Measurements from ENCODE around the gene ABCB11. TPM values are rescaled to one million over a fixed set of nuclear protein-coding genes. Genes with fewer than 3 reads are reported as not detected.
A peak's percentile ranks its signal among the peaks of the same experiment; 100 is the strongest.

ABCB11 gene
- total and polyA plus RNA-seq, 9 of the 15 experiments (the other 6 are each of a cell fraction or from before 2014, with no cell fraction given), result 0.04 to 0.51 (median 0.10) TPM; not detected in 1

- TF ChIP-seq JUND (IDR thresholded peaks at IDR 0.05; ENCODE audit: borderline replicate concordance, low read depth, low read length) (no peak), JUND (tag; IDR thresholded peaks at IDR 0.05; ENCODE audit: borderline replicate concordance, low read depth, low read length) (no peak), MAFG (tag; conservative IDR thresholded peaks at IDR 0.05) (peak; percentile 83), MAFK (IDR thresholded peaks at IDR 0.05; ENCODE audit: low read length) (peak; percentile 76), CEBPB (tag; IDR thresholded peaks at IDR 0.05) (0 out of 2 replicates have a peak, but pooled peaks have one; percentile 35), MAFF (IDR thresholded peaks at IDR 0.05; ENCODE audit: low read length) (peak; percentile 82), C11orf30 (IDR thresholded peaks at IDR 0.05; ENCODE audit: low read depth) (peak; percentile 87), ZNF316 (IDR thresholded peaks at IDR 0.05) (peak; percentile 87), ZNF780A (CRISPR knock-in tag; IDR thresholded peaks at IDR 0.05) (no peak)
- no peak overlapping the region for H3K9ac ChIP-seq (ENCODE audit: insufficient read depth in 1 of 2, low read depth in 2 of 2, low read length in 2 of 2)
- no peak overlapping the region for H3K4me3 ChIP-seq
- no peak for ATAC-seq
- ChIA-PET POLR2A (interaction anchor here (0.6 to 1.0 kb wide), 4 partner anchors 14 to 134 kb away, joined by 3 to 5 read pairs (median 3); no protein-coding TSS in a partner anchor), CTCF (ENCODE audit: low intra/inter-chr PET ratio) (no interaction called here)
- H3K27me3 ChIP-seq (ENCODE audit: control insufficient read depth in 2 of 2, insufficient read depth in 2 of 2, low read length in 2 of 2), result no peaks in the 10 kb centered on the region
- in situ Hi-C loops (cut with MboI), result no loop called here
- FAIRE-seq, result no peak
- 38% methylated on average over 2 of the region's 2 CpGs for WGBS (ENCODE audit: insufficient coverage, low coverage, missing lambda C conversion rate)
- intact Hi-C loops (cut with micrococcal nuclease), result no loop called here
- no peaks in the 10 kb centered on the region for H3K79me2 ChIP-seq (ENCODE audit: control insufficient read depth, insufficient read depth, low read length)
- no peak for DNase-seq (ENCODE audit: extremely low read depth in 1 of 4, low spot score in 3 of 4)
- H3K4me1 ChIP-seq (replicated peaks in 1 of 2; ENCODE audit: control insufficient read depth in 2 of 2, insufficient read depth in 2 of 2, low read length in 2 of 2), result peaks cover 3 to 15% of the 10 kb centered on the region in 2 experiments; a peak in 4 of 5 replicates
- no TSS peak for BruUV-seq (replicated peaks)
- H3K27ac ChIP-seq (ENCODE audit: extremely low read depth, low read depth, low read length), result no peak overlapping the region
- no peaks in the 10 kb centered on the region for H3K9me1 ChIP-seq (ENCODE audit: control insufficient read depth, insufficient read depth, low read length)
- no peaks in the 10 kb centered on the region for H3K9me3 ChIP-seq (replicated peaks; ENCODE audit: control insufficient read depth, insufficient read depth, low read depth, low read length)
- no peak overlapping the region for H3K4me2 ChIP-seq (ENCODE audit: insufficient read depth, low read length)
- H4K20me1 ChIP-seq (replicated peaks; ENCODE audit: control insufficient read depth, insufficient read depth, low read length), result no peaks in the 10 kb centered on the region
- H2AFZ ChIP-seq (ENCODE audit: low read depth, low read length), result peak overlapping the region; percentile 60
- no peaks in the 10 kb centered on the region for H3K36me3 ChIP-seq (ENCODE audit: control insufficient read depth, insufficient read depth, low read length)
Observed at GRCh38 chr2:169065864-169066517, 34.9 kb upstream of the ABCB11 start.
